Glomerular visceral epithelial cell (primary cell): Measurements from ENCODE around the gene ZNF268.

Experiments used
- DNase-seq: peaks from one replicate; pipeline ENCODE4 v3.0.0-alpha.2; 2016; ENCODE audit errors: extremely low spot score

Gene ZNF268

GRCh38 chr12:133181238-133181959 is at the start of gene ZNF268:
Gene ZNF268, plus strand, starts transcription at chr12:133181495. Its CDS starts 503 bp downstream, at chr12:133181998.
- DNase-seq: peak; percentile 83

DNA sequence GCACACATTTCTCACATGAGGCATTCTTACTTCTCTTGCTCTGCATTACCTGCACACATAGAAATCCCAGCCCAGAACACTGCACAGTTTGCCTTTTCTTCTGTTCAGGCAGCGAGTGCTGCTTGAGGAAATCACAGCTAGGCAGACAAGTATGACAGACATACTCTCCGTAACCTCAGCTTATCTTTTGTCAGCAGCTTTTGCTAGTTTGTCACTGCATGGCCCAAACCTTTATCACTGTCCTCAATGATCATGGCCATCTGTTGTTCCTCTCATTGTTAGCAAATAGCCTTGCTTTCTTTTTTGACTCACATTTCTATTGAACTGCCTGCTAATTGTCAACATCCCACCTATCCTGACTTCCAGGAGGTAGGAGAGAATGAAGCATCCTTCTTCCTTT is 45.5 kb upstream of the ZNF268 start:
- DNase-seq: no peak

DNA sequence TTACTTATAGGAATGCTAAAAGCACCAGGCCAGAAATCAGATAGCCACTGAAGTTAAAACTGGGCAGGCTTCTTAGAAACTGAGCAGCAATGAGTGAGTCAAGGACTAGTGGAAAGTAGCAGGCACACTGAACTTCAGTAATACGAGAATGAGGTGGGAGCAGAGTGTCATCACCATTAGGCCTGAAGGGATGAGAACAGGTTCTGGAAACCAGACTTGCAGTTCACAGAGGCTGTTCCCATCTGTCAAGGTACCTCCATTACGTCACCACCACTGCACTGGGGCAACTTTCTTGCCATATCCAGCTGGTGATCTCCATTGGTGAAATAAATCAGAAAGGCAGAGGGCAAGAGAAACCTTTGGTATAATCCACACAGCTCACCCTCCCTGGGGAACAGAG is 35.3 kb upstream of the ZNF268 start:
- DNase-seq: no peak

- no peak for DNase-seq
These were observed 25.1 kb upstream of the ZNF268 start for GRCh38 chr12:133156125-133156690.

GRCh38 chr12:133165776-133166175 is 15.5 kb upstream of the ZNF268 start:
- DNase-seq: no peak

DNA sequence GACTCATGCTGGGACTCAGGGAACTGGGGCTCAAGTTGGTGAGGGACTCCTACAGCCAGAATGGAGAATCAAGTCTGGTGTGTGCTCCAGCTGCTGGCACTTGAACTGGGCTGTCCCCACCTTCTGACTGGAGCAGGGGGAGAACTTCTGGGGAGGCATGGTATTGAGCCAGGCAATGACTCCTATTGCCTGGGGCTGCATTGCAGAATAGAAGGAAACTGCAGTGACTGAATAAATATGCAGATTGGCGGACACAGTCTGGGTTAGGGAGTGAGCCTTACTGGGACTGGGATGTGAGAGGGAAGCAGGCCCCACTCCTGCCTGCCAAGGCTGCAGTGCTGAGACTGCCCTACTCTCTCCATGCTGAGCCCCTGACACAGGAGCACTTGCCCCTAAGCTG is 8.8 kb upstream of the ZNF268 start:
- DNase-seq: no peak

- no peak for DNase-seq
These were observed 6.4 kb upstream of the ZNF268 start for GRCh38 chr12:133174901-133175300.

DNA sequence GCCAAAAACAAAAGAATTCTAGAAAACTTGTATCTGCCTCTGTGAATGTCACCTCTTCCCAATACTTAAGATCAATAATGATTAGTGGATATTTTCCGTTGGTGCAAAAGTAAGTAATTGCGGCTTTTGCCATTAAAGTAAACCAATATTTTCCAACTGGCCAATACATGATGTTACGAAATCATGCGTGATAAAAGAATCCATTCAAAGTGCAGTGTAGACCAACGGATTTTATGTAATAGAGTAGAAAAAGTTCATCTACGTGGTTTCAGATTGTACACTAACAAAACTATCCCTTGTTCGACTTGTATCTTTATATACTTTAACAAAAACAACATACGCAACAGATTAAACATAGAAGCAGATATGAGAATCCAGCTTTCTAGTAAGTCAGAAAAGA is 626 bp upstream of the ZNF268 start:
- no peak for DNase-seq

GRCh38 chr12:133190176-133190575 is 8.9 kb downstream of the ZNF268 start:
- no peak for DNase-seq

DNA sequence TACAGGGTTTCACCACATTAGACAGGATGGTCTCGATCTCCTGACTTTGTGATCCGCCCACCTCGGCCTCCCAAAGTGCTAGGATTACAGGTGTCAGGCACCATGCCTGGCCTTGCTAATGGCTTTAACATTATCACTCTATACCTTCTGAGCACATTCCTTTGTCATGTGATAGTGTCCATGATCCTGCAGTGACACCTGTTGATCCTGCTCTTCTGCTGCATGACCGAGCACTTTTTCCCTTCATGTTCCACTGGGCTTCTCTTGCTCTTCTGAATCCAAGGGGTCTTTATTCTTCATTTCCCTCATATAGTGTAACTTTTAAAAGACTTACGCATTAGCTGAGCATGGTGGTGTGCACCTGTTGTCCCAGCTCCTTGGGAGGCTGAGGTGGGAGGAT is 11.6 kb downstream of the ZNF268 start:
- DNase-seq: no peak

- DNase-seq: no peak
These were observed 20.6 kb downstream of the ZNF268 start for GRCh38 chr12:133201888-133202287.

GRCh38 chr12:133202493-133203343 is 21.4 kb downstream of the ZNF268 start:
- no peak for DNase-seq

GRCh38 chr12:133203344-133204263 is 22.3 kb downstream of the ZNF268 start:
- no peak for DNase-seq

GRCh38 chr12:133204264-133204603 is 22.9 kb downstream of the ZNF268 start:
- DNase-seq: no peak

- no peak for DNase-seq
These were observed 25.1 kb downstream of the ZNF268 start for GRCh38 chr12:133206390-133206789.

GRCh38 chr12:133215724-133216123 is 34.4 kb downstream of the ZNF268 start:
- no peak for DNase-seq

DNA sequence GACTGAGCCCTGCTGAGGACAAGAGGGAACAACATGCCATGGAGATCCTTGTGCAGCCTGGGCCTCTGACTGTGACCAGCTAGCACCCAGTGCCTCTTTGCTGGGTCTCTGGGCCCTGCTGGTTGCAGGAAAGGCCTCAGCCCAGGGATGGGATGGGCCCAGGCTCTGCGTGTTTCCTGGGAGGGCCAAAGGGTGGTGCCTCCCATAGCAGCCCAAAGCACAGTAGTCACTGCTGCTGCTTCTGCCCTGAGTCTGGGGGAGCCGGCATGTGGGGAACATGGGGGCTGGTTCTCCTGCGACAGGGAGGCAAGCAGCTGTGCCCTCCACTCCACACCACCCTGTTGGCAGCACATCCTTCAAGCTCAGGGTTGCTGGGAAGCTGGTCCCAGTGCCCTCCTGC is 35.9 kb downstream of the ZNF268 start:
- no peak for DNase-seq

DNA sequence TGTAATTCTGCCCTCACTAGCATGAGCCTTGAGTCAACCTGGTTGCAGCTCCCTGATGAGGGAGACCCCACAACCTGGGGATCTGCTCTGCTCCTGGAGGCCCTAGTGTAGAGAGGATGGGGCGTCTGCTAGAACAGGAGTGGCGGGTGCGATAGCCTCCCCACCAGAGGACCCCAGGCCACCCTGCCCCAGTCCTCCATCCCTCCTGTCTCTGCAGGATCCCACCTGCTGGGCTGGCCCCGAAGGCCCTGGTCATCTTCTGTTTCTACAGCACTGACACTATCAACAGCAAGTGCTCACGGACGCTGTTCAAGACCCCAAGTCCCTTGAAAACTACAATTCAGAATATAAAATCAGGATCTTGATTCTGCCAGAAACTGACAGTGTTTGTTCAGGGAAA is 39.2 kb downstream of the ZNF268 start:
- DNase-seq: no peak

DNA sequence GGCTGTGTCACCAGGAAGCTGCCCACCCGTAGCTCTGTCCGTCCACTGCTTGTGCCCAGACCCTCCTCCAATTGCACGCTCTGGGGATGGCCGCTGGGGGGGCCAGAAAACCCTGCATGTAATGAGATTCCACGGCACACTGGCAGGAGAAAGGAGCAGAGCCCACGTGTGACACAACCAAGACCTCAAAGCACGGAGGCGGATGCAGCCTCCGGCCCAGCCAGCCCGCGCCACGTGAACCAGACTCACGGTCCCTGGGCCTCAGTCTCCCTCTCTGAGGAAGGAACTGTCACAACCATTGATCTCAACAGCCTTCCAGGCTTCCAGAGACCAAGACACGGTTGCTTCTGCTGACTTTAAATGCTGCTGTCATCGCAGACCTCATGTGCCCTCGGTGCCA is 39.9 kb downstream of the ZNF268 start:
- no peak for DNase-seq

DNA sequence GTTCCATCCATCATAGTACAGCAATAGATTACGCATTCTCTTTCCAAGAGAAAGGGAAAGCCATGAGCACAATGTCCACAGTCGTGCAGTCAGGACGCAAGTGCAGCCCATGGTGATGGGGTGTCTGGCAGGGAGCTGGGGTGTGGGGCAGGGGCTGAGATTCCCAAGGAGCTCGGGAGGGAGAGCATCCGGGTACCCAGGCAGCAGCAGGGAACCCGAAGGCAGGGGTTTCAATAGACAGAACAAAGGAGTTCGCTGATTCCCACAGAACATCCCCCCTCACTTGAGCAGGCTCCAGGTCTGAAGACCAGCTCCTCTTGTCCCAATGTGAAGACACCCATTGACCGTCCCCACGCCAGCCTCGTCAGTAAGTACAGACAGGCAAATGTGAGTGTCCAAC is 40.9 kb downstream of the ZNF268 start:
- no peak for DNase-seq

- no peak for DNase-seq
These were observed 44.2 kb downstream of the ZNF268 start for GRCh38 chr12:133225527-133225926.

DNA sequence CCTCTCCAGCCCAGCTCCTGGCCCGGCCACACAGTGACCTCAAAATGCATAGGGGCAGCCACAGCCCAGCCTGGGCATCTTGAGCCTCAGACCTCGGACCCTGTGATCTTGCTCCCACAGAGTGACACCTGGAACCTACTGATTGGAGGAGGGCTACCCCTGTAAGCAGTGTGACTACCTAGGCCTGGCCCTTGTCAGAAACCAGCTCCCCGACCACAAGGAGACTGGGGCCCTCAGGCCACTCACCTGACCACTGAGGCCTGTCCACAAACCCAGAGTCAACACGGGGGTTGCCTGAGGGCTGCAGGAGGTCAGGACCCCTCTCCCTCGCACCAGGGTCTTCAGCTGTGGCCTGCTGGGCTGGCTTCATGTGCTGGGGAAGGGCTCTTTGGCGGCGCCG is 45.4 kb downstream of the ZNF268 start:
- no peak for DNase-seq
